Subcutaneous adipose tissue (tissue), 4 donors: Measurements from ENCODE around the gene TOR2A. TPM values are rescaled to one million over a fixed set of nuclear protein-coding genes. Genes with fewer than 3 reads are reported as not detected.

Experiments
- total RNA-seq, 4 donors: library from RNA; depleted of rRNA; stranded (reverse); fragments of >200 nt; gene quantifications; one replicate each; pipeline ENCODE4 v1.1.0, GENCODE V29; 2016
- TF ChIP-seq, protein P1 (sequence below): fragments of 450-650 bp; IDR thresholded peaks from one replicate; pipeline ENCODE4 v1.5.1; 2016; ENCODE audit warnings: low read depth, mild to moderate bottlenecking, control low read depth, antibody characterized with exemption, moderate library complexity

Gene TOR2A
- total RNA-seq, 4 donors from 2014 or later = 4.1 to 14.3 (median 8.8) TPM

DNA sequence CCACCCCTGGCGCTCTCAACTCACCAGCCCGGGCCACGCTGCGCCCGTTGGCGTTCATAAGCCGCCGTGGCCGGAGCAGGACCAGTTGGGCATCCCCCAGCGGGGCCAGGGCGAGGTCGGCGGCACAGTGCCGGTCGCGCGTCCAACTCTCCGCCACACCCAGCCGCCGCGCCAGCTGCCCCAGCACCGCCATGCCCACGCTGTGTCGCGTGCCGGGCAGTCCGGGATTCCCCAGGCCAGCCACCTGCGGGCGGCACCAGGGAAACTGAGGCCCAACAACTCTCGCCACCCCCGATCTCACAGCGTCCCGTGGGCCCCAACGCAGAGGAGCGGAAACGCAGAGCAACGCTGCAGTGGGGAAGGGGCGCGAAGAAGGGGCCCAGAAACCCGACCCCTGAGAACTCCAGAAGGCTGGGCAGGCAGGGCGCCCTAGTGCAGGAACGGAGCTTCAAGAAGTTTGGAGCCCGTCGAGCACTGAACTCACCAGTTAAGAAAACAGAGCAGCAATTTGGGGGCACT is 20.1 kb downstream of the TOR2A start:
- TF ChIP-seq, protein P1, sequence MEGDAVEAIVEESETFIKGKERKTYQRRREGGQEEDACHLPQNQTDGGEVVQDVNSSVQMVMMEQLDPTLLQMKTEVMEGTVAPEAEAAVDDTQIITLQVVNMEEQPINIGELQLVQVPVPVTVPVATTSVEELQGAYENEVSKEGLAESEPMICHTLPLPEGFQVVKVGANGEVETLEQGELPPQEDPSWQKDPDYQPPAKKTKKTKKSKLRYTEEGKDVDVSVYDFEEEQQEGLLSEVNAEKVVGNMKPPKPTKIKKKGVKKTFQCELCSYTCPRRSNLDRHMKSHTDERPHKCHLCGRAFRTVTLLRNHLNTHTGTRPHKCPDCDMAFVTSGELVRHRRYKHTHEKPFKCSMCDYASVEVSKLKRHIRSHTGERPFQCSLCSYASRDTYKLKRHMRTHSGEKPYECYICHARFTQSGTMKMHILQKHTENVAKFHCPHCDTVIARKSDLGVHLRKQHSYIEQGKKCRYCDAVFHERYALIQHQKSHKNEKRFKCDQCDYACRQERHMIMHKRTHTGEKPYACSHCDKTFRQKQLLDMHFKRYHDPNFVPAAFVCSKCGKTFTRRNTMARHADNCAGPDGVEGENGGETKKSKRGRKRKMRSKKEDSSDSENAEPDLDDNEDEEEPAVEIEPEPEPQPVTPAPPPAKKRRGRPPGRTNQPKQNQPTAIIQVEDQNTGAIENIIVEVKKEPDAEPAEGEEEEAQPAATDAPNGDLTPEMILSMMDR = no peak

GRCh38 chr9:127714020-127714750 is 20.9 kb downstream of the TOR2A start:
- TF ChIP-seq, protein P1 = no peak

GRCh38 chr9:127712867-127713266 is 22.2 kb downstream of the TOR2A start:
- TF ChIP-seq, protein P1 = no peak

DNA sequence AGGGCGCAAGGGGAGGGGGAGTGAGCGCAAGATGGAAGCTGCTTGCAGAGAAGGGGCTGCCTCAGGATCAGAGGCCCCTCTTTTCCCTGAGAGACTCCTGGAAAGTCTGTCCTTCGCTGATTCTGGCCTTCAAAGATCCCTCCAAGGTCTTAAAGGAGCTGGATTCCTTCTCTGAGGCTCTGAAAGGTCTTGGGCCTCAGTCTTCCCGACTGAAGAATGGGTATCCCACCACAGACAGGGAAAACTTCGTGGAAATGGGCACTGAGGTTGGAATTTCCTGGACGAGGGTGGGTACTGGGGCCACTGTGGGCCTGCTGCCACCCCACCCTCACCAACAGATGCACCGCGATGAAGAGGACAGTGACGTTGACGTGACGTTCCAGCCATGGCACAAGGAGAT is 22.7 kb downstream of the TOR2A start:
- TF ChIP-seq, protein P1 = no peak

- TF ChIP-seq, protein P1 = no peak
These were observed 23.2 kb downstream of the TOR2A start for GRCh38 chr9:127711831-127712274.

GRCh38 chr9:127711226-127711701 is 23.8 kb downstream of the TOR2A start:
- TF ChIP-seq, protein P1 = no peak

GRCh38 chr9:127710204-127710783 is 24.8 kb downstream of the TOR2A start:
- TF ChIP-seq, protein P1 = no peak
